Neural progenitor cell (in vitro differentiated cells): ENCODE measurements around the gene TNFRSF8. TPM values are rescaled to one million over a fixed set of nuclear protein-coding genes. Genes with fewer than 3 reads are reported as not detected.
A peak's percentile ranks its signal among the peaks of the same experiment; 100 is the strongest.

Experiments
- DNase-seq: peaks from one replicate; pipeline ENCODE4 v3.0.0-alpha.2; 2016; ENCODE audit warnings: low spot score
- H2AFZ ChIP-seq: fragments of 200-600 bp; sonication (generic); replicated peaks from 2 replicates; pipeline ENCODE4 v1.6.1; 2016; ENCODE audit warnings: antibody characterized with exemption
- H3F3A ChIP-seq: fragments of 200-600 bp; sonication (generic); 2 replicates; pipeline ENCODE4 v1.6.1; 2016; ENCODE audit warnings: antibody characterized with exemption, low read depth
- H3K27ac ChIP-seq: fragments of 200-600 bp; sonication (generic); 2 replicates; pipeline ENCODE4 v1.5.1; 2016; ENCODE audit warnings: mild to moderate bottlenecking
- H3K27me3 ChIP-seq: fragments of 200-600 bp; sonication (generic); 2 replicates; pipeline ENCODE4 v1.6.1; 2016; ENCODE audit warnings: mild to moderate bottlenecking, moderate library complexity
- H3K36me3 ChIP-seq: fragments of 200-600 bp; sonication (generic); 2 replicates; pipeline ENCODE4 v1.5.1; 2016
- H3K4me1 ChIP-seq: fragments of 200-600 bp; sonication (generic); 2 replicates; pipeline ENCODE4 v1.6.1; 2016; ENCODE audit warnings: mixed run types
- H3K4me2 ChIP-seq: fragments of 200-600 bp; sonication (generic); 2 replicates; pipeline ENCODE4 v1.6.1; 2016
- H3K4me3 ChIP-seq: fragments of 200-600 bp; sonication (generic); 2 replicates; pipeline ENCODE4 v1.5.1; 2016
- H3K79me2 ChIP-seq: fragments of 200-600 bp; sonication (generic); 2 replicates; pipeline ENCODE4 v1.6.1; 2016; ENCODE audit warnings: low read depth
- H3K9ac ChIP-seq: fragments of 200-600 bp; sonication (generic); 2 replicates; pipeline ENCODE4 v1.6.1; 2016
- H3K9me3 ChIP-seq: fragments of 200-600 bp; sonication (generic); 2 replicates; pipeline ENCODE4 v1.5.1; 2016; ENCODE audit warnings: low read depth
- H4K20me1 ChIP-seq: fragments of 200-600 bp; sonication (generic); 2 replicates; pipeline ENCODE4 v1.6.1; 2016; ENCODE audit warnings: low read depth
- H3K27ac Mint-ChIP-seq: 3 replicates; pipeline ENCODE4 v1.8.0; 2021; ENCODE audit warnings: mixed read lengths
- H3K27me3 Mint-ChIP-seq: 2 replicates; pipeline ENCODE4 v1.8.0; 2022; ENCODE audit warnings: low read depth, mild to moderate bottlenecking, inconsistent platforms, moderate library complexity, mixed read lengths; ENCODE audit not compliant: insufficient read depth
- H3K36me3 Mint-ChIP-seq: 3 replicates; pipeline ENCODE4 v1.8.0; 2021; ENCODE audit warnings: mixed read lengths
- H3K4me1 Mint-ChIP-seq: 3 replicates; pipeline ENCODE4 v1.8.0; 2021; ENCODE audit warnings: mixed read lengths
- H3K4me3 Mint-ChIP-seq: 3 replicates; pipeline ENCODE4 v1.8.0; 2021; ENCODE audit warnings: mild to moderate bottlenecking, moderate library complexity, mixed read lengths
- H3K9me3 Mint-ChIP-seq: 3 replicates; pipeline ENCODE4 v1.8.0; 2020; ENCODE audit warnings: mixed read lengths
- CTCF ChIP-seq: fragments of 200-600 bp; sonication (generic); IDR thresholded peaks from 2 replicates; pipeline ENCODE4 v1.5.1; 2017; ENCODE audit warnings: antibody characterized with exemption, mild to moderate bottlenecking
- EZH2 ChIP-seq: fragments of 200-600 bp; sonication (generic); IDR thresholded peaks from 2 replicates; pipeline ENCODE4 v1.6.1; 2017; ENCODE audit warnings: antibody characterized with exemption, mild to moderate bottlenecking, moderate library complexity
- EZH2phosphoT487 ChIP-seq: fragments of 200-600 bp; sonication (generic); IDR thresholded peaks from 2 replicates; pipeline ENCODE4 v1.6.1; 2017; ENCODE audit warnings: antibody characterized with exemption
- total RNA-seq: library from RNA; depleted of rRNA; stranded (reverse); fragments of >200 nt; gene quantifications from 2 replicates; pipeline ENCODE4 v1.2.3, GENCODE V29; 2015; ENCODE audit warnings: low replicate concordance

The TNFRSF8 gene
- total RNA-seq, 1 donor from 2014 or later = not detected

GRCh38 chr1:12152113-12152891 is 89.2 kb downstream of the TNFRSF8 start:
- Histone ChIP-seq H3K9me3 (no peaks in the 10 kb centered on the region), H3K4me3 (no peak overlapping the region), H3F3A (no peaks in the 10 kb centered on the region), H2AFZ (no peak overlapping the region), H3K9ac (no peak overlapping the region), H3K27me3 (no peaks in the 10 kb centered on the region), H3K4me1 (peaks cover 5% of the 10 kb centered on the region), H3K27ac (no peak overlapping the region), H3K79me2 (no peaks in the 10 kb centered on the region), H3K4me2 (no peak overlapping the region), H4K20me1 (no peaks in the 10 kb centered on the region), H3K36me3 (no peaks in the 10 kb centered on the region)
- TF ChIP-seq CTCF = no peak
- no peak for TF ChIP-seq EZH2phosphoT487
- no peak for TF ChIP-seq EZH2
- H3K27me3 Mint-ChIP-seq = peaks cover 3% of the 10 kb centered on the region
- no peaks in the 10 kb centered on the region for H3K9me3 Mint-ChIP-seq
- H3K4me1 Mint-ChIP-seq = peaks cover 19% of the 10 kb centered on the region
- no peak overlapping the region for H3K27ac Mint-ChIP-seq
- no peaks in the 10 kb centered on the region for H3K36me3 Mint-ChIP-seq
- DNase-seq = no peak
- no peak overlapping the region for H3K4me3 Mint-ChIP-seq

GRCh38 chr1:12153181-12153785 is 90.2 kb downstream of the TNFRSF8 start:
- H3K9ac ChIP-seq = no peak overlapping the region
- no peaks in the 10 kb centered on the region for H3F3A ChIP-seq
- H3K4me3 ChIP-seq = no peak overlapping the region
- Mint-ChIP-seq H3K9me3 (no peaks in the 10 kb centered on the region), H3K4me1 (peaks cover 29% of the 10 kb centered on the region), H3K27me3 (peaks cover 3% of the 10 kb centered on the region), H3K27ac (peak overlapping the region; percentile 83), H3K4me3 (no peak overlapping the region), H3K36me3 (no peaks in the 10 kb centered on the region)
- no peak for DNase-seq
- H4K20me1 ChIP-seq = no peaks in the 10 kb centered on the region
- TF ChIP-seq EZH2phosphoT487 = no peak
- TF ChIP-seq EZH2 = no peak
- TF ChIP-seq CTCF = no peak
- no peak overlapping the region for H2AFZ ChIP-seq
- H3K27ac ChIP-seq = no peak overlapping the region
- no peak overlapping the region for H3K4me2 ChIP-seq
- H3K36me3 ChIP-seq = no peaks in the 10 kb centered on the region
- H3K4me1 ChIP-seq = peaks cover 14% of the 10 kb centered on the region
- H3K9me3 ChIP-seq = no peaks in the 10 kb centered on the region
- no peaks in the 10 kb centered on the region for H3K79me2 ChIP-seq
- no peaks in the 10 kb centered on the region for H3K27me3 ChIP-seq

- H3K4me1 Mint-ChIP-seq = peaks cover 31% of the 10 kb centered on the region
Measured at GRCh38 chr1:12155328-12155727, 92.2 kb downstream of the TNFRSF8 start.

More at GRCh38 chr1:12155328-12155727, 92.2 kb downstream of the TNFRSF8 start:
- Histone ChIP-seq H3K9me3 (no peaks in the 10 kb centered on the region), H3K4me3 (no peak overlapping the region), H3F3A (peaks cover 5% of the 10 kb centered on the region), H3K9ac (no peak overlapping the region), H3K4me1 (peaks cover 21% of the 10 kb centered on the region), H4K20me1 (no peaks in the 10 kb centered on the region), H2AFZ (peak overlapping the region; percentile 34), H3K27ac (no peak overlapping the region), H3K27me3 (no peaks in the 10 kb centered on the region), H3K79me2 (no peaks in the 10 kb centered on the region), H3K36me3 (no peaks in the 10 kb centered on the region), H3K4me2 (no peak overlapping the region)
- Mint-ChIP-seq H3K4me3 (no peak overlapping the region), H3K27ac (peak overlapping the region; percentile 11), H3K9me3 (no peaks in the 10 kb centered on the region), H3K27me3 (peaks cover 8% of the 10 kb centered on the region), H3K36me3 (no peaks in the 10 kb centered on the region)
- TF ChIP-seq EZH2 = no peak
- TF ChIP-seq EZH2phosphoT487 = no peak
- no peak for TF ChIP-seq CTCF
- no peak for DNase-seq
